GM12892 (cell line): ENCODE data around the gene RALA.

Source experiments
- POLR2A ChIP-seq: IDR thresholded peaks from 2 replicates; pipeline ENCODE4 v1.6.1; 2011; ENCODE audit warnings: low read depth, low read length, control low read depth
- POLR2AphosphoS5 ChIP-seq: IDR thresholded peaks from 2 replicates; pipeline ENCODE4 v1.6.1; 2011; ENCODE audit warnings: low read depth, low read length, control low read depth
- TAF1 ChIP-seq: IDR thresholded peaks from 2 replicates; pipeline ENCODE4 v1.6.1; 2011; ENCODE audit warnings: low read depth, mild to moderate bottlenecking, control low read depth, low read length, borderline replicate concordance

GRCh38 chr7:39697483-39697882, 74.1 kb downstream of the RALA start:
- TF ChIP-seq POLR2A (no peak), POLR2AphosphoS5 (no peak), TAF1 (no peak)
